Central memory CD4-positive, alpha-beta T cell (primary cell): ENCODE data around the gene TADA2A.

ENCODE experiments used
- DNase-seq: peaks from one replicate; pipeline ENCODE4 v3.0.0; 2022
- total RNA-seq, 3 experiments: gene quantifications; one replicate each; lab custom pipeline; 2026; lab: John Stamatoyannopoulos, UW

TADA2A gene, protein sequence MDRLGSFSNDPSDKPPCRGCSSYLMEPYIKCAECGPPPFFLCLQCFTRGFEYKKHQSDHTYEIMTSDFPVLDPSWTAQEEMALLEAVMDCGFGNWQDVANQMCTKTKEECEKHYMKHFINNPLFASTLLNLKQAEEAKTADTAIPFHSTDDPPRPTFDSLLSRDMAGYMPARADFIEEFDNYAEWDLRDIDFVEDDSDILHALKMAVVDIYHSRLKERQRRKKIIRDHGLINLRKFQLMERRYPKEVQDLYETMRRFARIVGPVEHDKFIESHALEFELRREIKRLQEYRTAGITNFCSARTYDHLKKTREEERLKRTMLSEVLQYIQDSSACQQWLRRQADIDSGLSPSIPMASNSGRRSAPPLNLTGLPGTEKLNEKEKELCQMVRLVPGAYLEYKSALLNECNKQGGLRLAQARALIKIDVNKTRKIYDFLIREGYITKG
- 18.3 to 48.5 (median 38.8) reads per million in 3 experiments for total RNA-seq

DNA sequence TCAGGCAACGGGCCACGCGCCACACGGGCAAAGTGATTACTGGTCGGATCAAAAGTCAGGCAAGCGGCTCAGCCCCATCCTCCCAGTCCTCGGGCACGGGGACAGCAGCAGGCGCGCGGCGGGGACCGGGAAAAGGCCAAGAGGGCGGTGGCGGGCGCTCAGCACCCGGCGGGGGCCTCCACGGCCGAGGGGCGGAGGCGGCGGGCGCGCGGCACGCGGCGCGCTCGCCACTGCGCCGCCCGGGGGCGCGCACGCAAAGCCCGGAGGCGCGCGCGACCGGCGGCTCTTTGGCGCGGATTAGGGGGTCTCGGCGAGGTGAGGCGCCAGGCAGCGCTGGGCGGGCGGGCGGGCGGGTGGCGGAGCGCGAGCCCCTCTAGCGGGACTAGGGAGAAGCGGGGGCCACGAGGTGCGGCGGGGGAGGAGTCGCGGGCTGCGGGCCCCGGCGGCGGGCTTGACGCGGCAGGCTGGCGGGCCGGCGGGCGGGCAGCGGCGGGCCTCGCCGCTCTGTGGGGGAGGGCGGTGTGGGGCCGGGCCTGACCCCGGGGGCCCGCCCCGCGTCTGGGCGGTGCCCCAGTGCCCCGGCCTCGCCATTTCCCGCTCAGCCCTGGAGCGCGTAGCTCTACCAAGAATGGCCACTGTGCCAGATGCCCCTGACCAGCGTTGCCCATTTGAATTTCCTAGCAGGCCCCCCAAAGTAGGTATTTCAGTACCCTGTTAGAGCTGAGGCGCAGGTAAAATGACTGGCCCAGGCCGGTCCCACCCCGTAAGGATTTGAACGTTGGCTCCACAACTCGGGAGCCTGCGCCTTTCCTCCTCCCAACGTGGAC is at the start of gene TADA2A, which contains the start of gene ACACA:
Gene TADA2A, plus strand, starts transcription at position 252 of the 827 bp plus-strand sequence. CDS start 4,480 bp downstream, outside the sequence.
Gene ACACA, minus strand, starts transcription at position 202 of the 827 bp plus-strand sequence. CDS start 537 bp downstream, outside the sequence.
- peak; percentile 63 for DNase-seq

DNA sequence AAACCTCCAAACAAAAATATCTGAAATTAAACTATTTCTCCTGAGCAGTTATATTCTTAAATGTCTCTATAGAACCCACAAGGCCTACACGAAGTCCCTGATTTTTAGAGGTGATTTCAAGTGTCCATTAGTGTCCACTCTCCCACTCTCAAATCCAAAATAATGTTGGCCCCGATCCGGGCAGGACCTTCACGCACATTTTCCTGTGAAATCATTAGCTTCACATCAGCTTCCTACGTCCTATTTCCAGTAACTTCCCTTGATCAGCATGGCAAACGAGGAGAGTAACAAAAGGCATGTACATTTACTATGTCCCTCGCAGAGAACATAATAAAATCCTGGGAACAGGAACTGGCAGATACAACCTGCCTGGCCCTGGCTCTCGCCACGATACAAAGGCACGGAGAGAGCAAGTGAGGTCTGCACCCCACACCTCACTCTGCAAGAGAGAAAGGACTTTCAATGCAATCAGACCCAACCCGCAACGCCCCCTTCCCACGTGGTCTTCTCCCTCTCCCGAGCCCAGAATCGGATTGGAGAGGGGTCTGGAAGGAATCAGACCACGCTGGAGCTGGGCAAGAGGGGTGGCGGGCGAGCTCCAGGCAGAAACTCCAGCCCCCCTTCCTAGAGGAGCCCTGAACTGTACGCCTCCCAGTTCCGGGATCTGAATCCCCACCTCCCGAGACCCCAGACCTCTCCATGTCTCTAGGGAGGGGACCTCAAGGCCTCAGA is 48.4 kb upstream of the TADA2A start:
- peak; percentile 6 for DNase-seq

DNA sequence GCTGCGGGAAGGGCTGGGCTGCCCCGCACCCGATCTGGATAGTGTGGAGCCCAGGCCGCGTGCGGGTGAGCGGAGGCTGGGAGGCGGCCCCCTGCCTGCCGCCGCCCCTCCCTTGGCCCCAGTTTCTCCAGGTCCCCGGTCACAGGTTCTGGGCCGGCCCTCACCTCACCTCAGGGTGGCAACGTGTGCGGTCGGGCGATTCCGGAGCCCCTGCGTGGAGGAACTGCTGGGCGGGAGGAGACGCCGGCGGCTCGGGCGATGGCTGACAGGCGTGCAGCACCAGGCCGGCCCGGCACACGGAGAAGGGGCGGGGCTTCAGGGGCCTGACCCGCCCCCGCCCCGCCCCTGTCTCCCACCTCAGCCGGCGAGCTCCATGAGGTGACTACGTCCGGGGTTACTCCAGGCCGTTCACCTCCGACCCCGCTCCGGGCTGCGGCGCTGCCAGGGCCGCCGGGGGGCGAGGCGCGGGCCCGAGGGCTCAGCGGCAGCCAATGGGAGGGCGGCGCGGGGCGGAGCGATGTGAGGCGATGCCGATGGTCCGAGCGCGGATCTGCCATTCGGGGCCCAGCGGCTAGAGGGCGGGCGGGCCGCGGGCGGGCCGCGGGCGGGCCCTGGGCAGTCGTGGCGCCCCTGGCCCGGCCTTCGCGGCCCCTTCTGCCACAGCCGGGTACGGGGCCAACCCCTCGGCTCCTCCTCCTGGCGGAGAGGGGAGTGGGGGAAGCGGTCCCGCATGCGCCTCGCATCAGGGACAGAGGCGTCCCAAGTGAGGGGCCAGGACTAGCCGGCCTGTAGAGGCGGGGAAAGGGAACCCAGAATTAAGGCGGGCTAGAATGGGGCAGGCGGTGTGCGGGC is 47.6 kb upstream of the TADA2A start:
- DNase-seq = peak; percentile 87

DNA sequence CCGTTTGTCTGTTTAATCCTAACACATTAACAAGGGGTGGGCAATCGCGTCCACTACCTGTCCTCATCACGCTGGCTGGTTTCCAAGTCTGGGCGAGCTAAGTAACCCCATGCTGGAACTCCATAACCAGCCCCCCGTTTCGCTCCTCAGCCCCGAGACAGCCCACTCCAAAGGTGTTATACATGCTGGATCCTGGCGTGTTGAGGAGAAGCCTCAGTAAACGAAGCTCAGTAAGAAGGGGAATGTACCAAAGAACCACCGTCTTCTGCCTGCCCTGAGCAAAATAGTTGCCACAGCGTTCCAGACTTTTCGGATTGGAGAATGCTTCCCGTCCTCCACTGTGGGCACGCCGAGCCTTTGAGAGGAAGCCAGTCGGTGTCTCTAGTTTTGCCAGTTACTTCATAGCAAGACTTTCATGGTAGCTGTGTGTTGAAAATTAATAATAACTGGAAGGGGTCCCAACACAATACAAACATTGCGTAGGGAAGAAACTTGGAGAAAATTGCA is 47.0 kb upstream of the TADA2A start:
- no peak for DNase-seq

DNA sequence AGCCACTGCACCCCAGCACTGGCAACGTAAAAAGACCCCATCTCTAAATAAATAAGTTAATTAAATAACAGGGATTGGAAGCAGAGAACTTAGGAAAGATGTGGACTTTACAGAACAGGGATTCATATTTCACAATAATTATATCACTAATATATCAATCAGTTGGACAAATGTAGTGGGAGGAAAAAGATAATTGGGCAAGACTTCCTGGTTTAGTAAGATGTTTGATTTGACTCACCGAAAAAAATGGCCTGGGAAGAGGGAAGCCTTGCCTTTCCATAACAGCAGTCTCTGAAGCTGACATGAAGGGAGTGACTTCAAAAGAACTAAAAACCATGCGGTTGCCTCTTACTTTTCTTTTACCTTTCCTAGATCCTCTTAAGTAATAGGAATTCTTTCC is 46.1 kb upstream of the TADA2A start:
- no peak for DNase-seq

DNA sequence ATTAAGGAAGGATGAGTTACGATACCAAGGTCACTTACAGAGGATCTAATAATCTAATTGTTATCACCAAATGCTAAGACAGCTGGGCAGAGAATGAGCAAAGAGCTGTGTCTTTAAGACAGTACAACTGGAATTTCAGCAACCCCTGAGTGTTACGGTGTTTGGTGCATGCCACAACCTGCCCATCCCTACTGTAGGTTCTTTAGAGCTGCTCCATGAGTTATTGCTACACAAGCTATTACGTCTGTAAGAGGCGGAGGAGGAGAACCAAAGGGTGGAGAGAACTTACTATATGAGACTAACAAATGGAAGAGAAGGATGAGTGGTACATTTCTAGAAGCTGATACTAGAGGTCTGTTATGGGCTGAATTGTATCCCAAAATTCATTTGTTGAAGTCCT is 45.1 kb upstream of the TADA2A start:
- no peak for DNase-seq

DNA sequence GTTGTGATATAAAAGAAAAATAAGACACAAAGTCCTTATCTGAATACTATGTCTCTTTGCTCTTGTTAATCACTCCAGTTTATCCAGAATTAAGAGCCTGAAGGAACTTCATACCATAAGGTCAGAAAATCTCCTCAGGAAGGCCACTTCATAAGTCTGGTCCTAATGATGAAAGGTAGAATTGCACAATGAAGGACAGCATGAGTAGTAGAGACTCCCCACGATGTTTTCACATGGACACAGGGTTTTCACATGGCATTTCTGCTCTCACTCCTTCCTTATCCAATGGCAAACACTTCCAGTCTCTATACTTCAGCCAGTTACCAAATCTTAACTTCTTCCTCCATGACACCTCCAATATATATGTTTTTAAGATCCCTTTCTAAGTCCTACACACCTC is 41.1 kb upstream of the TADA2A start:
- no peak for DNase-seq

DNA sequence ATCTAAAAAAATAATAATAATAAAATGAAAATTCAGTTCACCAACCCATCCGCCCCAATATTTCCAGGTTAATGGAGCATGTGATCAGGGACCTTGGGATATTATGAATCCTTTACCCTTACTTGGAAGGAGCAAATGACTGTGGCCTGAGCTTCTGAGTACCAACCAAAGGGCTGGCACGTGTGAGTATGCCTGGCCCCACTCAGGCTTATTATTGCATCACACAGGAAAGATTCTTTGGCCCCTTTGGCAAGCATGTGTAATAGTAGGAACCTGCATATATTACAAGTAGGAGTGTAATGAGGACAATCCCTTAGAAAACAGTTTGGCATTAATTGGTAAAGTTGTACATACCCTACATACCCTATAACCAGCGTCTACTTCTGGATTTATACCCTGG is 38.1 kb upstream of the TADA2A start:
- no peak for DNase-seq

DNA sequence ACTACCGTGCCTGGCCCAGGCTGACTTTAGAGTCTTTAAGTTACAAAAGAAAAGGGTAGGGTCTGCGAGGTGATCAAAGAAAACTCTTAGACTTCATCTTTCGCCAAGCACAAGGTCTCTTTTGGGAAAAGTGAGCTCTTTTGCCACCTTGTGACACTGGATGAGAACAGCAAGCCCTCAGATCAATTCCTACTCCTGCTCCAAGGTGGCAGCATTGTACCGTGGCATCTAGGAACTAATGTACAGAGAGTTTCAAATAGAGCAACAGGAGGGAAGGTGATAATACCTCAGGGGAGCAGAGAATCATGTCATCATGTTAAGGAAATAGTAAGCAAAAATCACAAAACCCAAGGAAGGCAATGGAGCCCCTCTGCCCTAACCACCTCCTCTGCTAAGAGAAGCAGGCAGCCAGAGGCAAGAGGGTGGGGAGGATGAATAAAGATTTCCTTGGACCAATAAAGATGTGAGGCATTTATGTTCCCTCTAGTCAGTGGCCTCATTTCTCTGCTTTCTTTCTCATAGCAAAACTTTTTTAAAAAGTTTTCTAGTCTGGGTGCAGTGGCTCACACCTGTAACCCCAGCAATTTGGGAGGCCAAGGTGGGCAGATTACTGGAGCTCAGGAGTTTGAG is 33.0 kb upstream of the TADA2A start:
- peak; percentile 54 for DNase-seq

DNA sequence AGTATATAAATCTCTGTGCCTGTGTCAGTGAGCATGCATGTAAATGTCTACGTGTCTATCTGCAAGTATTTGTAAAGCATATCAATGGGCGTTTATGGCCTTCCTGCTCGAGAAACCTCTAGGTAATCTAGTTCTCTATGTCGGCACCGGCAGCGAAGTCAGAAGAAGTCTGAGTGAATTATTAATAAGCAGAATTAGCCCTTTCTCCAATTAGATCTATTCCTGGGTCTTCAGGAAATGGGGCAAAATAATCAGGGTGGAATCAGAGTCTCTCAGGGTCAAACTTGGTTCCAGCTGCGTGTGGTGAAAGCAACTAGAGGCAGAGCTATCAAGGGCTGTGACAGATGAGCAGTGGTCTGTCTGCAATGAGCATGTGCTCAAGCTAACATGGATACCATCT is 31.0 kb upstream of the TADA2A start, which contains the start of gene C17orf78:
Gene C17orf78, plus strand, starts transcription at position 280 of the 400 bp plus-strand sequence. Its CDS starts 108 bp downstream, at position 388.
- no peak for DNase-seq

DNA sequence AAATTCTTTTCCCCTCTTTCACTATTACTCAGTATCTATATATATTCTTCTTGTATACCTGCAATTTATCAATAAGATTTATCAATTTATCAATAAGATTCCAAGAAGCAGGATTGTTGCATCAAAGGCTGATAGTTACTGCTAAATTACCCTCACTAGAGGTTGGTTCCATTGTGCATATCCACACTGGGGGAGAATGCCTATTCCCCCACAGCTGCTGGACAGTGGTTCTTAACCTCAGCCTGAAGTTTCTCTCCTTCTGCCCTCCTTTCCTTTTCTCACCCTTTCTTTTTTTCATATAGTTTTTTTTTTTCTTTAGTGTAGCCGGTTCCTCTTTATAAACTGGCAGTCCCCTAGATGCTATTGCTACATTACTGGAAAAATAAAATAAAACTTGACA is 24.6 kb upstream of the TADA2A start:
- no peak for DNase-seq

DNA sequence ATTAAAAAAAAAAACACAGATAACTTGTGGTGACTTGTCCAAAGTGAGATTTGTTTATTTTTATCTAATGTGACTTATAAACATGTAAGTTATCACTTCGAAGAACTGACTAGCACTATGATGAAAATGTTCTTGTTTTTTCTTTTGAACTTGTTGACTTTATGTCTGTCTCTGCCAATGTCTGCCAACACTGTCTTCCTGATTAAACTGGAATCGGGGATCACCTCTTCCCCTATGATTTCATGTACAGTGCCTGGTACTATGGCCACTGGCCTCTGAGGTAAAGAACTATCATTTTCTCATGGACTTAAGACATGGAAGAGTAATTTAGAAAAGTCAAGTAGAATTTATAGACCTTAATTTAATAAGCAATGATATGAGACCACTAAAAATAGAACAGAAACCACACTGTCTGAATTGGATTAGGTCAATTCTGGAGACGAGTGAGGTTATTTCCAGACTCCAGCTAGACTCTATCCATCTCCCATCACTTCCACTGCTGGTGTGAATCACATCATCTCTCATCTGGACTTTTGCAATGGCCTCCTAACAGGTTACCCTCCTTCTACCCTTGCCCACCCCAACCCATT is 22.0 kb upstream of the TADA2A start:
- DNase-seq = no peak

DNA sequence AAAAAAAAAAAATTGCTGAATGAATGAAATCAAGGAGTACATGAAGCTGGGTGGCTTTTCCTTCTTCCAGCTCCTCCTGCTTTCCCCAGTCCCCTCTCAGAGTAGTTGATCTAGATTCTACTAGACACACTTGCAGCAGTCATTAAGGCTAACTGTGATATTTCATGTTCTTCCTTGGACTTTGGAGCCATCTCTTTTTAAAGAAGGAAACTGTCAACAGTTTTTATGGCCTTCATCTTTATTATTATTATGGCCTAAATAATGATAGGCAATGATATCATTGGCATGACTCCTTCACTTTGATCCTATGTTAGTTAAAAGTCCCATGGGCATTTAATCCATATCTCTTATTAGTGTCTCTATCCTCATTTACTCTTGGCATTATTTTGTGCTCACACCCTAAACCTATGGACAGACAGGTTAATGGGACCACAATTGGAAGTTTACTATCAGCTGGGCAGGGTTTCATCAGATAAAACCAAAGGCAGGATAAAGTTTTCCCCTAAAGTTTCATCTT is 21.2 kb upstream of the TADA2A start:
- no peak for DNase-seq

DNA sequence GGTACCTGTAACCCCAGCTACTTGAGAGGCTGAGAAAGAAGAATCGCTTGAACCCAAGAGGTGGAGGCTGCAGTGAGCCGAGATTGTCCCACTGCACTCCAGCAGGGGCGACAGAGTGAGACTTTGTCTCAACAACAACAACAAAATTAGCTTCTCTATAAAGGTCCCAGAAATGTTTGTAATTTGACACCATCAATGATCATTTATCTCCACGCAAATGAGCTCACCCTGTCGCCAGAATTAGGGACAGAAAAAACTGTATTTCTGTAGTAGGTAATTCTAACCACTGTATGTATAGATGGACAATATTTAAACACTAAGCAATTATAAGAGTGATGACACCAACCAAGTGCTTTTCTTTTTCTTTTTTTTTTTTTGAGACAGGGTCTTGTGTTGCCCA is 20.2 kb upstream of the TADA2A start:
- no peak for DNase-seq

DNA sequence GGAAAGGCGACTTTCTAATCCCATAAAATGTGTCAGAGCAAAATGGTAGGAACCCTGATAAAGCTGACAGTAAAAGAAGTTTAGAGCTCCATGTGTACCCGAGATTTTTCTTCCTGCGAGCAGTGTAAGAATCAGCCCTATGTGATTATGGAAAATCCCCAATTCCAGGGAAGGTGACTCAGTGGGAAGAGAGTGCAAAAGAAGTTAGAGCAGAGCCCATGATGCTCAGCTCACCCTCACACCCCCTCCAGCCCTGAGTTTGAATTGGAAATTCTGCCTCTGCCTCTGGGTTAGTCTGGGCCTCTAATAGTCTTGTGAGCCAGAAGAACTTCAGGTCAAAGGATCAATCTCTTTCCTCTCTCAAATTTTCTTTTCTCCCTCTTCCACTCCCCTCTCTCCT is 18.4 kb upstream of the TADA2A start:
- no peak for DNase-seq

DNA sequence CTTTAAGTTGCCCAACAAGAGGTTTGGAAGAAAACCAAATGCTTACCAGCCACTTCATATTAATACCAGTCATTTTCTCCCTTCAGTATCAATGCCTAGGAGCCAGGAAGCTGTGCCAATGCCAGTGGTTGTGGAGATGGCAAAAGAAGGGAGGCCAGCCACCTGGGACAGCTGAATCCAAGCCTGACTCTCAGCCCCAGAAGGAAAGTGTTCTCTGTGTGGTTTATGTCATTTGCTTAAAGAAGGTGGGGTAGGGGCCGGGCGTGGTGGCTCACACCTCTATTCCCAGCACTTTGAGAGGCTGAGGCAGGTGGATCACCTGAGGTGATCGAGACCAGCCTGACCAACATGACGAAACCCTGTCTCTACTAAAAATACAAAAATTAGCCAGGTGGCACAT is 17.5 kb upstream of the TADA2A start:
- no peak for DNase-seq

DNA sequence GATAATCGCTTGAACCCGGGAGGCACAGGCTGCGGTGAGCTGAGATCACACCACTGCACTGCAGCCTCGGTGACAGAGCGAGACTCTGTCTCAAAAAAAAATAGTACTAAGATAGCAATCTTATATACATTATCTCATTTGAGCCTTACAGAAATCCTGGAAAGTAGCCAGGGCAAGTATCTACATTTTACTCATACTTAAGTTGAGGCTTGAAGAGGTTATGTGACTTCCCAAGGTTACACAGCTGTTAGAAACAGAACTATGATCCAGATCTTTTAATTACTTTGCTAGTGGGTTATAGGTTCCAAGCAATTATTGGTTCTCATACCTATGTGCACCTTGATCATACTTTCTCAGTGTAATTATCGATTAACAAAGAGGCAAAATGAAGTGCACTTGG is 15.5 kb upstream of the TADA2A start:
- DNase-seq = no peak

DNA sequence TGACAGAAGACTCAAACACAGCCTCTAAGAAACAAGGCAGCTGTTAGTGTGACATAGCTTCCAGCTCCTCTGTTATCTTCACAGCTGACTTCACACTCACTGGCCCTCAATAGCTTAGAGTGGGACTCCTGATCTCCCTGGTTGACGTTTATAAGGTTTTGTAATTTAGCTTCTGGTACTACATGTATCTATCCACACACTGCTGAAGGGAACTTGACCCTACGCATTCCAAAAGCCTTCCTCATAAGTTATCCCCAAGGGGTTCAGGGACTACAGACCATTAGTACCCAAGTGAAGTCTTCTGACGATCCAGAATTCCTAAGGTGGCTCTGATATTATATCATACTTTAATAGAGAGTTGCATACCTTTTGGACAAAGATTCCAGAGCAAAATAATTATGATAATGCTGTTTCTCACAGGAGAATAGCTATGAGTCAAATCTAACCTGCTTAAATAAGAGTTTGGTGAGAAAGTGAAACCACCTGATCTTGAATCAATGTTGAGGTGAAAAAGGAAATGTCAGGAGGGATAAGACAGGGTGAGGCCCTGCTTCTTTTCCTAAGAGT is 14.6 kb upstream of the TADA2A start:
- no peak for DNase-seq

DNA sequence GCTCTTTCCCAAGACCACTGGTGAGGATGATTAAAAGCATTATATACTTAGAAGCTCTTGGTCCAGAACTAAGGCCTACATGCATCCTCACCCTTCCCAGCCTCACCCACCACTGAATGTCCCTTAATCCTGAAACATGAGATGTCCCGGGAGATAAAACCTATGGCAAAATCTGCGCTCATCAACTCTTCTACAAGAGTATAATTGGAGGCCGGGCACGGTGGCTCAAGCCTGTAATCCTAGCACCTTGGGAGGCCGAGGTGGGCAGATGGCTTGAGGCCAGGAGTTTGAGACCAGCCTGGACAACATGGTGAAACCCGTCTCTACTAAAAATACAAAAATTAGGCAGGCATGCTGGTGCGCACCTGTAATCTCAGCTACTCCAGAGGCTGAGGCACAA is 13.3 kb upstream of the TADA2A start:
- DNase-seq = no peak

DNA sequence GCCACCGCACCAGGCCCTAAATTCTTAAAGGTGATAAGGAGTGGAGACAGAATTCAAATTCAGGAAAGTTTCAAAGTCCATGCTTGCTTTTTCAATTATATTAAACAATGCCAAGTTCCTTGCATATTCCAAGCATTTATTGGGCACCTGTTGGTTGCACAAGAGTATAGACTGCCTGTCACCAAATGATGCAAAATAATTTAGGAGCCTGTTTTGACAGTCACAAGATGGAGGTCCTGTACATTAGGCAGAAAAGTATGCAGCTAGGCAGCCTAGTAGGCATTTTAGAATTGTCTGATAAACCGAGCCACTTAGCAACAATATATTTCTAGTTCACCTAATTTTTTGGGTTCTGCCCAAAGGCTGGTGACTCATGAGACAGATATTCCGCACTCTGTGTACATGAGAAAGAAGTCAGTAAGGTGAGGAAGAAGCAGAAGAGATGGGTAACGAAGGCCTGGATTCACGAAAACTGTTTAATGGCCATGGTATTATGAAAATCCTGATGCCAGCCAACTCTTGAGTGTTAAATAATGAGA is 7.4 kb upstream of the TADA2A start:
- DNase-seq = no peak
